Thyroid gland (tissue), 4 donors: ENCODE results near the gene PCNX1.

Source experiments
- CTCF ChIP-seq, 6 experiments: fragments of 200-600 bp in 3 of 6; fragments of 450-650 bp in 3 of 6; sonication (generic) in 3 of 6; IDR thresholded peaks; one replicate each; pipeline ENCODE4 v1.5.1; 2016 to 2019; ENCODE audit warnings: antibody characterized with exemption in 6 of 6, mild to moderate bottlenecking in 2 of 6, inconsistent platforms in 1 of 6, moderate library complexity in 1 of 6
- POLR2A ChIP-seq, 2 donors: fragments of 450-650 bp; IDR thresholded peaks; one replicate each; pipeline ENCODE4 v1.6.1; 2017; ENCODE audit warnings: antibody characterized with exemption in 2 of 2, mild to moderate bottlenecking in 2 of 2, moderate library complexity in 1 of 2

- TF ChIP-seq CTCF (IDR thresholded peaks at IDR 0.05) (no peak), POLR2A (IDR thresholded peaks at IDR 0.05) (no peak)
Measured at GRCh38 chr14:71135911-71136310, 228.7 kb downstream of the PCNX1 start.
